GM12891 (cell line): ENCODE results near the gene CAMSAP3.

ENCODE experiments used
- POLR2A ChIP-seq: IDR thresholded peaks from 2 replicates; pipeline ENCODE4 v1.6.1; 2011; ENCODE audit warnings: low read depth, low read length, control low read depth
- POLR2AphosphoS5 ChIP-seq: IDR thresholded peaks from 2 replicates; pipeline ENCODE4 v1.6.1; 2011; ENCODE audit warnings: low read depth, low read length, control low read depth
- TAF1 ChIP-seq: IDR thresholded peaks from 2 replicates; pipeline ENCODE4 v1.6.1; 2011; ENCODE audit warnings: low read depth, low read length, control low read depth

DNA sequence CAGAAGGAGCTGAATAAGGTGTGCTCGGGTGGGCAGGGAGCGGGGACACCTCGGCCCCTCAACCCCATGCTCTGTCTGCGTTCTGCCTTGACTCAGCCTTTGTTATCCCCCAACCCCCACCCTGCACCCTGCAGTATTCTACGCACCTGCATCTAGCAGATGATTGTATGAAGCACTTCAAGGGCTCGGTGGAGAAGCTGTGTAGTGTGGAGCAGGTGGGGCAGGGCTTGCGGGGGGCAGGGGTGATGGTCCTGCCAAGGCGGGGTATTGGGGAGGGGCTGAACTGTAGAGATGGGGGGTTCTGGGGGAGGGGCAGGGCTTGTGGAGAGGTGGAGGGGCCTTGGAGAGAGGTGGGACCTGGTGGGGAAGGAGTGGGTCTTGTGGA, 47.4 kb downstream of the CAMSAP3 start:
- TF ChIP-seq POLR2A (no peak), POLR2AphosphoS5 (no peak), TAF1 (no peak)
